GM18907 (cell line): ENCODE data around the gene RHBDF1.

Source experiments
- ATAC-seq: cut with Tn5 transposase; IDR thresholded peaks from one replicate; pipeline ENCODE4 v1.9.1; 2021; ENCODE audit warnings: mild to moderate bottlenecking, moderate library complexity; ENCODE audit not compliant: unreplicated experiment

The RHBDF1 gene

GRCh38 chr16:92431-93339, 20.3 kb upstream of the RHBDF1 start:
- ATAC-seq = no peak

DNA sequence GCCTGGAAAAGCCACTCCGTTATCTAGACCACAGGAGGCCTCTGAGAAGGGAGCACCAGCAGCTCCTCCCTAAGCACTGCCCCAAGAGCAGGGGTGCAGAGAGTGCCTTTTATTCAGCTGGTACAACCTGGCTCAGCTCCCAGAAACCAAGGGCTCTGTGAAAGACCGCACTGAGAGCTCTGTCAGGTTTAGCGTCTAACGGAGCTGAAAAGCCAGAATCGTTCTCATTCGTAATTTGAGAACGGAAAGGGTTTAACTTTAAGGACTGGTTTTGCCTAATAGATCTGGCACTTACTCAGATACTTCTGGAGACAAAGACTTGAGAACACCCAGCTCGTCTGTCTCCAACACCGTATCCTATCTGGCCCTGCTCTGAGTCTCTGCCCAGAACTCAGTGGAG, 19.1 kb upstream of the RHBDF1 start:
- ATAC-seq = no peak

DNA sequence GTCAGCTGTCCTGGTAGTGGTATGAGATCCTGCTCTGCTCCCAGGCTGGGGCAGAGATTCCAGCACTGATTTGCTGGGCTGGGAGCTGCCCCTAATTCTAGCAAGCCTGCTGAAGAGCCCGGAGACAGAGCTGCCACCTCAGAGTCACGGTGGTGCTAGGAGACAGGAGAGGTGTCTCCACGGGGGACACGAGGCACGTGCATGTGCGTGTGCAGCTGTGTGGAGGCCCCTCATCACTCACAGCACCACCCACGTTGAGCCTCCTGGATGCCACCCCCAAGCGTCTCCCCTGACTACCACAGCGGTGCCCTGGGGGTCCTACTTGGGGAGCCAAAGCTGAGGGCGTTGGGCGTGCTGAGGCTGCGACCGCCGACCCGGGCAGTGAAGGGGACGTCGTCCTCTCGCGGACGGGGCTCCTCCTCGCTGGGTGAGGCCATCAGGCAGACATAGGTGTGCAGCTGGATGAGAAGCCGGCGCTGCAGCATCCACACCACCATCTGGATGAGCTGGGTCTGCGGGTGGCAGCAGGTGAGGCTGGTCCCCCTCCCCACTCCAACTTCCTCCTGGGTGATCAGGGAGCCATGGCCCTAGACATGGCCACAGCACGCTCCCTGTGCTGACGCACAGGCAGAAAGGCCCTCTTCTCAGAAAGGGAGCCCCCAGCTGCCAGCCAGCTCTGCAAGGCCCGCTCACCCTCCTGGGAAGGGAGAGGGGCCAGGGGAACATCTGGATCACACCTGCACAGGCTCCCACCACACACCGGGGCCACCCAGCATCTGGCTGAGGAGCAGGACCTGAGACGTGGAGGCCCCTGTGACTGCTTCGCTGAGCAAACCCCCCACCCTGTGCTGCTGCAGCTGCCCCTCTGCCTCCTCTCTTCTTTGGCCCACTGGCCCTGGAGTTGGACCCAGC, 17.2 kb upstream of the RHBDF1 start:
- no peak for ATAC-seq

DNA sequence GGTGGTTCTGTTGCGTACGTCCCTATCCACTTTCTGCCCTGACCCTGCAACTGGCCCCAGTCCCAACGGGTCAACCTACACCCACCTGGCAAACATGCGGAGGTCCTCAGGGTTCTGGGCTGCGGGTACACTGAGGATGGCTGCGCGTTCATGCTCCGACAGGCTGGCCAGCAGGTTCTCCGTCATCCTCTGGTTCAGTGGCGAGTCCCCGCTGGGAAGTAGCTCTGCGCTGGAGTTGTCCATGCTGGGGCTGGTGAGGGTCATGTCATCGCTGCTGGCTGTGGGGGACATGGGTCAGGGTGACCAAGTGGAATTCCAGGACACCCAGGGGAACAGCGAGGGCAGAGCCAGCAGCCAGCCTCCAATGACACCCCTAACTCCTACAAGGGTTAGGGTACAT, 16.2 kb upstream of the RHBDF1 start:
- ATAC-seq = no peak

DNA sequence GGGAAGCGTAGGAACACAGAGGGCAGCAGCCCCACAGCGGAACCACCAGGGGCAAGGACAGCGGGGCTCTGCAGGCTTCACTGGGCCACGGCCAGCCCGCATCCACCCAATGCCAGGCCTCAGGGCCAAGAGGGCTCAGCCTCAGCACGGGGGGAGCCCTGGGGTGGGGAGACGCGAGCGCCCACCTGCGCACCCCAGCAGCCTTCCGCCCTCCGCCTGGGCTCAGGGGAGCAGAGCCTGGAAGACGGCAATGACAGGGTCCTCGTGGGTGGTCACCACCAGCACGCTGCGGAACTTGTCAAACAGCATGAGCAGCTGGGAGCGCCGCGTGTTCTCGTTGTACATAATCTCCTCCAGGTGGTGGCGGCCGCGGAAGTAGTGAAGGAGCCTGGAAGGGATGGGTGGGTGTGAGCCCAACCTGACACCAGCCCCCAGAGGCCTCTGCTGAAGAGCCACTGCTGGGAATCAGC, 14.1 kb upstream of the RHBDF1 start:
- no peak for ATAC-seq

- no peak for ATAC-seq
Measured at GRCh38 chr16:85865-86264, 13.4 kb upstream of the RHBDF1 start.

- peak; percentile 16 for ATAC-seq
Measured at GRCh38 chr16:85407-85782, 13.0 kb upstream of the RHBDF1 start.

DNA sequence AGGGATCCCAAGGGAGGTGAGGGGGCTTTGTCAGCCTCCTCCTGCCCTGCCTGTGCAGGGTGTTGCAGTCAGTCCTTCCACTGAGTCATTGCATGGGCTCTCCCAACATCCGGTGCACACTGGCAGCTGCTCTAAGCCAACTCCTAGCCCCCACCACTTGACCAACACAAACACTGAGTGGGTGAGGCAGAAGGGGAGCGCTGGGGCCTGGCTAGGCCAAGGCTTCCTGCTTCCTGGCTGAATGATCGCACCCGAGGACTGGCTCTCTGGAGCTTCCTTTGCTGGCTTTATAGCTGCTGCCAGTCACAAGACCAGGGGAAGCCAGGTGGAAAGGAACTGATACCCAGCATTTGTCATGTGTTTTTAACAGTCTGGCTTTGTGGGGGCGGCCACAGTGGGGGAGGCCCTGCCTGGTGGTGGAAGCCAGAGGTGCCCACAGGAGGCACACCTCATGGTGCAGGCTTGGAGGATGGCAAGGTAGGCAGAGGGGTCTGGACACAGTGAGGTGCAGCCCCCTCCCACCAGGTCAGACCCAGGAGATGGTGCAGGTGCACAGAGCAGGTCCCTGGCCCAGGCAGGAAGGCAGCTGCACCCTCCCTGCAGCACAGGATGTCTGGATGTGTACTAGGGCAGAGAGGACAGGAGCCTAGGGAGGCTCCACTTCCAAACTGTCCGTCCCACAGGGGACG, 12.4 kb upstream of the RHBDF1 start:
- peak; percentile 73 for ATAC-seq

DNA sequence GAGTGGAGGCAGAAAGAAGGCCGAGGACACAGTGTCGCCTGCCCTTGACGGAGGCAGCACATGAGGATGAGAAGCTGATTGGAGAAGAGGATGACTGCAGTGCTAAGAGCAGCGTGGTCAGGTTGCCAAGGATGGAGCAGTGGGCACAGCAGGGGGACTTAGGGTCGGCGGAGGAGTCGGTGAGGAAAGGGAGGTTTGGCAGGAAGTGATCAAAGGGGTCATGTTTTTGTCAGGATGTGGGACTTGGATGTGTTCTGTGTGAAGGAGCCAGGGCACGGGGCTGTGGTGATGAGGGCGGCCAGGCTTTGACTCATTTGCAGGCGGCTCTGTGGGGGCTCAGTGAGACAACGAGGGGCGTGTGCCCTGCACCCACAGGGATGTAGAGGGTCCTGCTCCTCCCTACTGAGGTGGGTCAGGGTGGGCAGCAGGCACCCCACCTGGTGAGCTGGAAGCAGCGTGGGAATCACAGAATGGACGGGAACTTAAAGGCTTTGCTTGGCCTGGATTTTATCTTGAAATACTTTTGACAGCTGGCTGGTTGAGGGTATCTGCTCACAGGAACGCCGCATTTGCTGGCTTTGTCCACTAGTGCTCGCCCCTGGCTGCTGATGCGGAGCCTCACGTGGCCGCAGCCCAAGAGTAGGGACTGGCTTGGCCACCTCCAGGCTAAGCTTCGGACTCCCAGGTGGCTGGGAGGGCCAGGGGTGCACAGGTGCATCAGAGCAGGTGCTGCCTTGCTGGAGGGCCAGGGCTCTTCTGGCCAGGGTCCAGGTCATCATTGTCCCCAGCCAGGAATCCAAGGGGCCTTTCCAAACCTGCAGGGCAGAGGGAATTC, 11.6 kb upstream of the RHBDF1 start:
- no peak for ATAC-seq

- no peak for ATAC-seq
Measured at GRCh38 chr16:83060-83603, 10.7 kb upstream of the RHBDF1 start.

GRCh38 chr16:79151-80054, 7.0 kb upstream of the RHBDF1 start:
- no peak for ATAC-seq

DNA sequence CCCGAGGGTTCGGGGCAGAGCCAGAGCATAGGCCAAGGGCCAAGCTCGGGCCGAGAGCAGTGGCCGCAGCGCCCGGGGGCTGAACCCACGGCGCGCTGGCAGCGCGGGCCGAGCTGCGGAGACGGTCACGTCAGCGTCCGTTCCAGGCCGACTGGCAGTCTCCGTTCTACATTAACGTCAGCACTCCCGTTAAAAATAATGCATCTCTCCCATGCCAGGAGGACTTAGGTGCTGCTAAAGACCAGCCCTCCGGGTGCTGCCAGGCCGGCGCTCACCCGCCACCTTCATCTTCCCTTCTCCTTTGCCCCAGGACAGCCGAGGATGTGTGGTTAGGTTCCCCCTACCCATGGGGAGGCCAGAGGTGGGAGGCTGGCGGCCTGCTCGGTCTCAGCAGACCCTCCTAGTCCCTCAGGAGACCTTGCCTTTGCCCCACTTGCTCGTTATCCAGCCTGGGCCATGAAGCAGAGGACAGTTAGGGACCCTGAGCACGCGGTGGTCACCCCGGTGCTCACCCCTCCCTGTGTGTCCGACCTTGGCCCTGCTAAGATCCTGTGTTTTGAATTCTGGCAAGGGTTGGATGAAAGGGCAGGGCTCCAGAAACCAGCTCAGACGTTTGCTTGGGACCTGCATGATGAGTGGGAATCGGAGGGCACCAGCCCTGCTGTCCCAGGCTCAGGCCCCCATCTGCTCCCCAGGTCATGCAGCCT, 6.2 kb upstream of the RHBDF1 start:
- peak; percentile 9 for ATAC-seq

- ATAC-seq = peak; percentile 62
Measured at GRCh38 chr16:77807-78443, 5.5 kb upstream of the RHBDF1 start, which contains the start of gene MPG. Gene MPG, plus strand, starts transcription at chr16:78225. Its CDS starts 85 bp downstream, at chr16:78310.

DNA sequence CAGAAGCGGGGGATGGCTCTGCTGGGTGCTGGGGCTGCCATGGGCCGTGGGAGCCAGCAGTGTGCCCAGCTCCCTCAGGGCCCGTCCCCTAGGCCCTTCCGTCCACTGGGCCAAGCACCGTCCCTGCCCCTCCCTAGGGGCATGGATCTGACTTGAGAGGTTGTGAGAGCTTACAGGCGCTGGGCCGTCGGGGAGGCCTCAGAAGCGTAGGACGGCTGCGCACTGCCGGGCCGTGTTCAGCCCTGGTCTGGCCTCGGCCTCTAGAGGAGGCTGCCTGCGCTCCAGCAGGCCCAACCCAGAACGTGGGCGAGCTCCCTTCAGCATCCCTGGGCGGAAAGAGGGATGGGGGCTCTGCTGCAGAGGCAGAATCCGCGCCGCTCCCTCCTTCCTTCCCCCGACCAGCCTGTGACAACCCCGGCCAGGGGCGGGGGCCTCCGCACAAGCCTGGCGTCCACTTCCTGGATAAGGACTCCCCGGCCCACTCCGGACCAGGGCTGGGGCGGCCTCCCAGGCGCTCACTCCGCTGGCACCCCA, 4.9 kb upstream of the RHBDF1 start:
- peak; percentile 15 for ATAC-seq

GRCh38 chr16:76535-77272, 4.3 kb upstream of the RHBDF1 start:
- no peak for ATAC-seq

- no peak for ATAC-seq
Measured at GRCh38 chr16:75580-76501, 3.4 kb upstream of the RHBDF1 start.
